ENCODE data around the gene PANX3.

Gene PANX3

GRCh38 chr11:124658501-124658900, 47.3 kb downstream of the PANX3 start:
- TF ChIP-seq ZNF274 (IDR thresholded peaks at IDR 0.05; ENCODE audit: low read depth, low read length): no peak
- no peak overlapping the region for H3K4me3 ChIP-seq (ENCODE audit: low read length)

- H3K4me3 ChIP-seq (ENCODE audit: low read length): no peak overlapping the region
- no peak for TF ChIP-seq ZNF274 (IDR thresholded peaks at IDR 0.05; ENCODE audit: low read depth, low read length)
Measured at GRCh38 chr11:124658986-124659385, 47.8 kb downstream of the PANX3 start.

GRCh38 chr11:124661553-124661952, 50.3 kb downstream of the PANX3 start:
- H3K4me3 ChIP-seq (ENCODE audit: low read length): no peak overlapping the region
- no peak for TF ChIP-seq ZNF274 (IDR thresholded peaks at IDR 0.05; ENCODE audit: low read depth, low read length)

- H3K4me3 ChIP-seq (ENCODE audit: low read length): no peak overlapping the region
- no peak for TF ChIP-seq ZNF274 (IDR thresholded peaks at IDR 0.05; ENCODE audit: low read depth, low read length)
Measured at GRCh38 chr11:124662106-124662505, 50.9 kb downstream of the PANX3 start.

- no peak for TF ChIP-seq ZNF274 (IDR thresholded peaks at IDR 0.05; ENCODE audit: low read depth, low read length)
- no peak overlapping the region for H3K4me3 ChIP-seq (ENCODE audit: low read length)
Measured at GRCh38 chr11:124663861-124664260, 52.6 kb downstream of the PANX3 start.

- no peak for TF ChIP-seq ZNF274 (IDR thresholded peaks at IDR 0.05; ENCODE audit: low read depth, low read length)
- no peak overlapping the region for H3K4me3 ChIP-seq (ENCODE audit: low read length)
Measured at GRCh38 chr11:124667601-124668000, 56.4 kb downstream of the PANX3 start.

GRCh38 chr11:124669193-124669592, 58.0 kb downstream of the PANX3 start:
- no peak for TF ChIP-seq ZNF274 (IDR thresholded peaks at IDR 0.05; ENCODE audit: low read depth, low read length)
- no peak overlapping the region for H3K4me3 ChIP-seq (ENCODE audit: low read length)
